ENCODE measurements around the gene KCNB1.

GRCh38 chr20:49408509-49409104 lies 73.9 kb downstream of the KCNB1 start:
- no peak for TF ChIP-seq CTCF (IDR thresholded peaks at IDR 0.05)
- no peak for TF ChIP-seq ZFX (IDR thresholded peaks at IDR 0.05; ENCODE audit: borderline replicate concordance)

All from 22Rv1 (cell line).